Myometrial cell (primary cell): ENCODE results near the gene ERVV-1. TPM values are rescaled to one million over a fixed set of nuclear protein-coding genes. Genes with fewer than 3 reads are reported as not detected.

ENCODE experiments used
- total RNA-seq: library from RNA; depleted of rRNA; stranded (reverse); fragments of >200 nt; gene quantifications from 2 replicates; pipeline ENCODE4 v1.2.3, GENCODE V29; 2015

The ERVV-1 gene, protein sequence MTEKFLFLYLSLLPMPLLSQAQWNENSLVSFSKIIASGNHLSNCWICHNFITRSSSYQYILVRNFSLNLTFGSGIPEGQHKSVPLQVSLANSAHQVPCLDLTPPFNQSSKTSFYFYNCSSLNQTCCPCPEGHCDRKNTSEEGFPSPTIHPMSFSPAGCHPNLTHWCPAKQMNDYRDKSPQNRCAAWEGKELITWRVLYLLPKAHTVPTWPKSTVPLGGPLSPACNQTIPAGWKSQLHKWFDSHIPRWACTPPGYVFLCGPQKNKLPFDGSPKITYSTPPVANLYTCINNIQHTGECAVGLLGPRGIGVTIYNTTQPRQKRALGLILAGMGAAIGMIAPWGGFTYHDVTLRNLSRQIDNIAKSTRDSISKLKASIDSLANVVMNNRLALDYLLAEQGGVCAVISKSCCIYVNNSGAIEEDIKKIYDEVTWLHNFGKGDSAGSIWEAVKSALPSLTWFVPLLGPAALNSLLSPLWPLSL
- not detected in 2 replicates for total RNA-seq

DNA sequence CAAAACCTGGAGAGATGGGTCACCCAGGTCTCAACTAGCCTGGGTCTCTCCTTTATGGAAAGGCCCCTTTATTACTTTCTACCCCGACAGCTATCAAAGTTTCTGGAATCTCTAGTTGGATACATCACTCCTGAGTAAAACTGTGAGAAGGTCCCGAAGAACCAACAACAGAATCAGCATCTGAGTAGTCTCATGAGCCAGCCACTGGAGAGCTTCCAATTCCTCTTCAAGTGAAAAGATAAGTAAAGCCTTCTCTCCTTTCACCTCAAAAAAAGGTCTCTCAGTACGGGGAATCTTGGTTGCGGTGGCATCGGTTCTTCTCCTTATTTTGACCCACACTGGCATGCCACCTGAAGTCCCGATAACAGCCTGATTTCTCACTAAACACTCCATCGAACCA is at the start of gene ERVV-1:
Gene ERVV-1 (plus strand): TSS at position 301 of the 400 bp plus-strand sequence. CDS start 170 bp downstream, outside the sequence.

Other genes starting within 250 kb of the ERVV-1 start
- 1.4 and 2.0 TPM in 2 replicates for gene ZNF600, start 227.1 kb upstream of the ERVV-1 start, total RNA-seq
- gene ZNF28, start 192.3 kb upstream of the ERVV-1 start, total RNA-seq, result 8.7 and 9.5 TPM in 2 replicates
- gene ZNF468, start 156.3 kb upstream of the ERVV-1 start, total RNA-seq, result 6.9 and 8.2 TPM in 2 replicates
- 2.0 and 10.8 TPM in 2 replicates for gene ZNF320, start 116.3 kb upstream of the ERVV-1 start, total RNA-seq
- gene ZNF888, start 90.5 kb upstream of the ERVV-1 start, total RNA-seq, result 2.7 and 3.5 TPM in 2 replicates
- 3.5 and 11.5 TPM in 2 replicates for gene ZNF816, start 51.0 kb upstream of the ERVV-1 start, total RNA-seq
- not detected in 2 replicates for gene ERVV-2, start 30.8 kb downstream of the ERVV-1 start, total RNA-seq
- gene ZNF160, start 89.5 kb downstream of the ERVV-1 start, total RNA-seq, result 12.8 and 18.2 TPM in 2 replicates
- gene ZNF415, start 119.0 kb downstream of the ERVV-1 start, total RNA-seq, result 2.7 and 3.7 TPM in 2 replicates
- gene ZNF347, start 145.1 kb downstream of the ERVV-1 start, total RNA-seq, result 2.1 and 2.3 TPM in 2 replicates
- 1.7 and 8.2 TPM in 2 replicates for gene ZNF665, start 179.4 kb downstream of the ERVV-1 start, total RNA-seq
- gene ZNF677, start 241.0 kb downstream of the ERVV-1 start, total RNA-seq, result 6.9 and 13.1 TPM in 2 replicates
- gene VN1R2, start 244.4 kb downstream of the ERVV-1 start, total RNA-seq, result not detected in 2 replicates